Right lung (tissue), 5 donors: ENCODE data around the gene PTGES2. TPM values are rescaled to one million over a fixed set of nuclear protein-coding genes. Genes with fewer than 3 reads are reported as not detected.
"Not testable (repeated sequence)": the region's sequence is repeated elsewhere in the genome, so short reads cannot be mapped to it uniquely, and the experiment has no call there.

Experiments
- DNase-seq, 2 donors: peaks; one replicate each; pipeline ENCODE4 v3.0.0-alpha.2; 2013
- polyA plus RNA-seq, 5 donors: library from polyadenylated mRNA; unstranded; fragments of 120-200 nt; gene quantifications; one replicate each; pipeline versions ENCODE4 v1.2.1 to v1.2.3, GENCODE V29; 2013; ENCODE audit warnings: inconsistent platforms in 1 of 5, low replicate concordance in 1 of 5; ENCODE audit not compliant: insufficient read length in 5 of 5, insufficient read depth in 1 of 5

PTGES2 gene
- polyA plus RNA-seq, 5 donors: 25.9 to 50.8 (median 31.5) TPM

- no peak for DNase-seq
These were observed 6.6 kb downstream of the PTGES2 start for GRCh38 chr9:128120741-128121465.

GRCh38 chr9:128120061-128120740 is 7.3 kb downstream of the PTGES2 start:
- no peak for DNase-seq

- no peak for DNase-seq
These were observed 8.4 kb downstream of the PTGES2 start for GRCh38 chr9:128118971-128119665.

GRCh38 chr9:128118472-128118857 is 9.1 kb downstream of the PTGES2 start:
- no peak for DNase-seq

GRCh38 chr9:128117613-128118471 is 9.7 kb downstream of the PTGES2 start:
- DNase-seq: peak; percentile 77 to 89

GRCh38 chr9:128116104-128117083 is 11.1 kb downstream of the PTGES2 start:
- DNase-seq: no peak

GRCh38 chr9:128115187-128116103 is 12.1 kb downstream of the PTGES2 start:
- DNase-seq: no peak

- DNase-seq: no peak
These were observed 13.0 kb downstream of the PTGES2 start for GRCh38 chr9:128114326-128115186.

GRCh38 chr9:128113526-128114325 is 13.8 kb downstream of the PTGES2 start:
- no peak for DNase-seq

- DNase-seq: not testable (repeated sequence)
These were observed 15.8 kb downstream of the PTGES2 start for GRCh38 chr9:128111726-128112125.

- DNase-seq: no peak
These were observed 18.3 kb downstream of the PTGES2 start for GRCh38 chr9:128109050-128109709.

GRCh38 chr9:128108269-128109049 is 19.1 kb downstream of the PTGES2 start:
- no peak for DNase-seq

GRCh38 chr9:128107468-128108268 is 19.9 kb downstream of the PTGES2 start:
- no peak for DNase-seq

GRCh38 chr9:128106940-128107467 is 20.5 kb downstream of the PTGES2 start:
- no peak for DNase-seq
